NCI-H1930 (cell line): ENCODE data around the gene HNRNPC.
"Not testable (repeated sequence)": the region's sequence is repeated elsewhere in the genome, so short reads cannot be mapped to it uniquely, and the experiment has no call there.

Experiments
- DNase-seq, 2 experiments: peaks; one replicate each; lab custom pipeline; 2025; lab: John Stamatoyannopoulos, UW

Gene HNRNPC

DNA sequence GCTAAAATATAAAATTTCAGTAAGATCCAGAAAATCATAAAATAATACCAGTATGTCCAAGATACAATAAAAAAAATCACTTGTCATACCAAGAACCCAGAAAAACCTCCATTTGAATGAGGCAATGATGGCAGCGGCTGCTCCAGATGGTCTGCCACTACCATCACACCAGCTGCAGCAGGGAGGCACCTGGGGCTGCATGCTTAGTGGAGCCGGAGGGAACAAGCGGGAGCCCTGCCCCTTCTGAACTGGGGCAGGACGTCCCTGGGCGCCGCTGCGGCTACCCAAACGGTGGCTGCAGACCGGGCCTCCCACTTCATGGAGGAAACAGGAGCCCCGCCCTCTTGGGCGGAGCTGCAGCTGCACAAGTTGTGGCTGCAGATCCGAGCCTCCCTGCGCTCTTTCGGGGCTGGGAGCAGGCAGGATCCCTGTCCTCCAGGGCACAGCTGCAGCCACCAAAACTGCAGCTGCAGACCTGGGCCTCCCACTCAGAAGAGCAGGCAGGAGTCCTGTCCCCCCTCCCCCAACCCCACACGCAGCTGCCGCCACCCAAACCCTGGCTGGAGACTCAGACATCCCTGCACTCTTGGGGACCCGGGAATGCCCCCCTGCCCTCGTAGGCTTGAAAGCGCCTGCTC lies 77.3 kb downstream of the HNRNPC start:
- DNase-seq: peak; percentile 13 to 25

DNA sequence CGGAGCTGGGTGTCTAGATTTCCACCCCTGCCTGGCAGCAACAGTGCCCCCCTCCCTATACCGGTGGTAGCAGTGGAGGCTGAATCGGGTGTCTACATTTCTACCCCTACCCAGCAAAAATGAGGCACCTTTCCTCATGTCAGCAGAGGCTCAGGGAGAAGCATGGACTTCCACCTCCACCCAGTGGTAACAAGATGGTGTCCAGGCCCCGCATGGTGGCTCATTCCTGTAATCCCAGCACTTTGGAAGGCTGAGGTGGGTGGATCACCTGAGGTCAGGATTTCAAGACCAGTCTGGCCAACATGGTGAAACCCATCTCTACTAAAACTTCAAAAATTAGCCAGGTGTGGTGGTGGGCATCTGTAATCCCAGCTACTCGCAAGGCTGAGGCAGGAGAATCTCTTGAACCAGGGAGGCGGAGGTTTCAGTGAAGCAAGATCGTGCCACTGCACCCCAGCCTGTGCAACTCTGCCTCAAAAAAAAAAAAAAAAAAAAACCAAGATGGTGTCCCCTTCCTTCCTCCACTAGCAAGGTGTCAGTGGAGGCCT lies 77.9 kb downstream of the HNRNPC start:
- DNase-seq: no peak

- no peak for DNase-seq
Measured at GRCh38 chr14:21185491-21185890, 83.8 kb downstream of the HNRNPC start.

- DNase-seq: no peak
Measured at GRCh38 chr14:21184254-21184653, 85.0 kb downstream of the HNRNPC start.

DNA sequence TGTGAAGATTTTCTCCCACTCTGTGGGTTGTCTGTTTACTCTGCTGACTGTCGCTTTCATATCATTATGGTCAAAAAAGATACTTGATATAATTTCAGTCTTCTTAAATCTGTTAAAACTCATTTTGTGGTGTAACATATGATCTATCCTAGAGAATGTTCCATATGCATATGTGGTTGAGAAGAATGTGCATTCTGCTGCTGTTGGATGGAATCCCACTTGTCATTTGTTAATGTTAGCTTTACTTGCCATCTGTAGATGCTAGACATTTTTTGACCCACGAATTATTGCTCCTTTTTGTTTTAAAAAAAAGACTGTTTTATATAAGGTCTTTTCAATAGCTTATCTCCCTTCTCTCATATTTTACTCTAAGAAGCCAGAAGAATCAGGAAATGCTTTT lies 87.1 kb downstream of the HNRNPC start:
- DNase-seq: no peak

- no peak for DNase-seq
Measured at GRCh38 chr14:21171128-21171527, 98.1 kb downstream of the HNRNPC start.

DNA sequence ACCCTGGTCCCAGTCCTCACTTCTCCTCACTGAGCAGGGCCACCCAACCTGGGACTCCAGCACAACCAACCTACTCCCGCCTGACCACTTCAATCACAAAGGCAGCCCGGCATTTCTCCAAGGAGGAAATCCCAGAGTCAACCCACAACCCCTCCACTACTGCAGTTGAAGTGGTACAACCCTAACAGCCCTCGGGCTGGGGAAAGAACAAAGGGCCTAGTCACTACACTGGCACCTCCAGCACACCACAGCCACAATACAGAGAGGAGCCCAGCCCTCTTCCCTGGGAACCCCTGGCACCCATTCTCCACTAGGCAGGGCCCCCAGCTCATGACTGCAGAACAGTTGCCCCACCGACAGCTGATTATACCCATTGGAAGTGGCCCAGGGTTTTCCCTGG lies 99.7 kb downstream of the HNRNPC start:
- no peak for DNase-seq

- no peak for DNase-seq
Measured at GRCh38 chr14:21168055-21168454, 101.2 kb downstream of the HNRNPC start.

DNA sequence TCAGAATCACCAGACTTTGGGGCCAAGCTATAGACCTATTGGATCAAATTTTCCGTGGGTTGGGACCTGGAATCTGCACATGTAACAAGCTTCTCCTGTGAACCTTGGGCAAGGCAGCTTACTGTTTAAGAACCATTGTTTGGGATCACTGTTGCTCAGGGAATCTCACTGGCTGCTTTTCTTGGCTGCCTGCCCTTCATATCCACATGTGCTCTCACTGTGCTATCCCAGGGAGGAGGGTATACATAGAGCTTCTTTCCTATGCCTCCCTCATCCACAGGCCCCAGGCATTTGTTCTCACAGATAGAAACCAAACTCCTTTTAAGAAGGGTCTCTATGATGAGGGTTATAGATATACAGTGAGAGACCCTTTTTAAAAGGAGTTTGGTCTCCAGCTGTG lies 103.6 kb downstream of the HNRNPC start:
- DNase-seq: not testable (repeated sequence)

DNA sequence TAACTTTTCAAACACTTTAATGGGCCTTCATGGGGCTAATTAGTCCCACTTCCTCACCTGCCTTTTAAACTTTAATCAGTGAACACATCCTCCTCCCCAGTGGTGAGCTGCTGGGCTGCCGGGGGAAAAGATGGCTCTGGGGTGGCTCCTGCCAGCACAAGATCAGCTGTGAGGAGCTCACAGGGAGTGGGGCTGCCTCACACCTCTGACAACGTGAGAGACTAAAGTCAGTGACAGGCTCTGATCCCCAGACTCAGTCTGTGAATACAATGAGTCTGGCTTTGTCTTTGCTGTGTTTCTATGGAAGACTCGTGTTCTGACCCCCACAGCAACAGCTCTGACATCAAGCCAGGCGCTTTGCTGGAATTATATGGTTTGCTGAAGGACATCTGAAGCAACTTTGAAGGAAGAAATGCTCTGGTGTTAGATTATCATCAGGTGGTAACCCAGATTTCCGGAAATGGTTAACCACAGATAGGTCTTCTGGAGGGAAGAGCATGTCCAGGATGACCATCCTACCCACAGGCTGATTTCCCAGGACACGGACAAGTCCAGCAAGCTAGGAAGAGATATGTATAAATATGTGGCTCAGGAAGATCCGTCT lies 104.1 kb downstream of the HNRNPC start:
- not testable (repeated sequence) for DNase-seq

DNA sequence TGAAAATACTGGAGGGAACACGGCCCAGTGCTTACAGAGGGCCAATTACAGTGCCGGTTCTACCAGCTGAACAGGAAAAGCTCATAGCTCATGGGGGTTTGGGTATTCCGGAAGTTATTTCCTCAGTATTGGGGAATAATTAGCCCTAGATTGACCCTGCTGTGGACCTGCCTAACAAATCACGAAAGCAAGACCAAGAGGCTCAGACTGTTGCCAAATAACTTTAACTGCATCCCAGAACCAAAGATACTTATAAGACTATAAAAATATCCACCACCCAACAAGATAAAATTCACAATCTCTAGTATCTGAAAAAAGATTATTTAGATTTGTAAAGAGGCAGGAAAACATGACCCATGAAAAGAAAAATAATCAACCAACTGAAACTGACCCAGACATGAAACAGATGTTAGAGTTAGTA lies 105.4 kb downstream of the HNRNPC start:
- DNase-seq: no peak

- no peak for DNase-seq
Measured at GRCh38 chr14:21162081-21162480, 107.2 kb downstream of the HNRNPC start.

GRCh38 chr14:21160061-21160610 lies 109.1 kb downstream of the HNRNPC start:
- DNase-seq: no peak
